HG03060 (cell line): ENCODE results near the gene MEP1A.
"Not testable (repeated sequence)": the region's sequence is repeated elsewhere in the genome, so short reads cannot be mapped to it uniquely, and the experiment has no call there.

Source experiments
- ATAC-seq: cut with Tn5 transposase; IDR thresholded peaks from one replicate; pipeline ENCODE4 v1.9.1; 2021; ENCODE audit warnings: low read depth, moderate number of reproducible peaks; ENCODE audit not compliant: unreplicated experiment

Gene MEP1A

DNA sequence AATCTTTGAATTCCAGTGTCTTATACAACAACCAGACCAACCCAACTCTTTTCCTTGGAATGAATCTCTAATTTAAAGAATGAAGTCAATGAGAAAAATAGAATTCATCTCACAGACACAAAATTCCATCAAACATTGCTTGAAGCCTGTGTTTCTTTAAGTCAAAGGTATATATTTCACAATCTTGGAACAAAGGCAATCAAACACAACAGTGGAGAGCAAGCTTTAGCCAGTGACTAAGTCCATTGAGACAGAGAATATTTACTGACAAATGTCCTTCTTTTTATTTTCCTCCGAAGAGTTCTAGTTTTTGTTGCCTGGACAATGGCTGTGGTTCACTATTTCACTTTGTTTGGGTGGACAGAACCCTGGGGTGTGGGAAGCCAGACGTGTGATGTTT is 35.8 kb downstream of the MEP1A start:
- ATAC-seq: no peak

DNA sequence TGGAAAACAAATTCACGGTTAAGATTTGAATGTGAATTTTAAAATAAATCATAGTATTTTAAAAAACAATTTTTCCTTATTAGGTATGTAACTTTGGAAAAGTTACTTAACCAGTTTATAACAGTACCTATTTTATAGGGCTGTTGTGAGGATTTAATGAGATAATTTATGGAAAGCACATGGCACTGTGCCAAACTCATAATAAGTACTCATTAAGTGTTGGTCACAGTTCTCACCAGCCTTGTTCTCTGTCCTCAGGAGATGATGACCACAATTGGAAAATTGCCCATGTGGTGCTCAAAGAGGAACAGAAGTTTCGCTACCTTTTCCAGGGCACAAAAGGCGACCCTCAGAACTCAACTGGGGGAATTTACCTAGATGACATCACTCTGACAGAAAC is 39.6 kb downstream of the MEP1A start:
- ATAC-seq: no peak

DNA sequence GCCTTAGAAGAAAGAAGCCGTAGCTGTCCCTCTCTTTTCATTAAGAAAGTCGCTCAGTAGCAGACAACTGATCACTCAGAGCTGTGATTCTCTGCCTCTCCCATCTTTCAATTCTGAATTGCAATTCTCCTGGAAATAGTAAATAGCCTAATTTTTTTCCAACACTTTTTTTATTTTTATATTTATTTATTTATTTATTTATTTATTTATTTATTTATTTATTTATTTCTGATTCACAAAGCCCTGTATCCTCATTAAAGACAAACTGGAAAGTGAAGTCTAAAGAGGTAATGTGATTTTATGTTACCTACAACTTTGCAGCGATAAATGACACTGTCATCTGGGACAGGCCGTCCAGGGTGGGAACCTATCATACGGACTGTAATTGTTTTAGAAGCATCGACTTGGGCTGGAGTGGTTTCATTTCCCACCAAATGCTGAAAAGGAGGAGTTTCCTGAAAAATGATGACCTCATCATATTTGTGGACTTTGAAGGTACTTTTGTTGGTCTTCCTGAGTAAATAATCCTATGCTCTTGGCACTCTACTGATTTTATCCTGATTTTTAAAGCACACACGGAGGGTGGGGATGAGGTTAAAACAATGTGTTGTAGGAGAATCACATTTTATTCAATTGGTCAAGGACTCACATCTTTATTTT is 41.2 kb downstream of the MEP1A start:
- not testable (repeated sequence) for ATAC-seq

DNA sequence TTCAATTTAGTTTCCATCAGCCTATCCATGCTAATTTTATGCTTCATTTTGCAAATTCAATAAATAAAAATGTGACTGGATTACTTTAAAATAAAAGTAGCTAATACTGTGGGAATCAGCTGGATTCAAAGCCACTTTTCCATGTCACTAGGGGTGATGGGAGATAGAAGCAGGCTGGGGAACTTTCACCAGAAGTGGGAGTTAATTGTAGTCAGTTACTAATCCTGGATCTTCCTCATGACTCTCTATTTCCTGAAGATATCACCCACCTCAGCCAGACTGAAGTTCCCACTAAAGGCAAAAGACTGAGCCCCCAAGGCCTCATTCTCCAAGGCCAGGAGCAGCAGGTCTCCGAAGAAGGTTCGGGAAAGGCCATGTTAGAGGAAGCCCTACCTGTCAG is 41.8 kb downstream of the MEP1A start:
- ATAC-seq: not testable (repeated sequence)

DNA sequence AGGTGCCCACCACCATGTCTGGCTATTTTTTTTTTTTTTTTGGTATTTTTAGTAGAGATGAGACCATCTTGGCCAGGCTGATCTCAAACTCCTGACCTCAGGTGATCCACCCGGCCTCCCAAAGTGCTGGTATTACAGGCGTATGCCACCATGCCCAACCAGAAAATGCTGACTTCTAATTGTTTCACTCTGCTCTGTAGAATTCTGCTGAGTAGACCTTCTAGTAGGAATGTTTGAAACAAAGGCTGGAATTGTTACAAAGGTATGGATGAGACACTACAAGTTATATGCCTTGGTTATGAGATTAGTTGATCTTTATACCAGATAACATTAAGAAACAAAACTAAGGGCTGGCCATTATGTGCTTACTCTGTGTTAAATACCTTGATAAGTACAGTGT is 44.8 kb downstream of the MEP1A start:
- ATAC-seq: no peak

DNA sequence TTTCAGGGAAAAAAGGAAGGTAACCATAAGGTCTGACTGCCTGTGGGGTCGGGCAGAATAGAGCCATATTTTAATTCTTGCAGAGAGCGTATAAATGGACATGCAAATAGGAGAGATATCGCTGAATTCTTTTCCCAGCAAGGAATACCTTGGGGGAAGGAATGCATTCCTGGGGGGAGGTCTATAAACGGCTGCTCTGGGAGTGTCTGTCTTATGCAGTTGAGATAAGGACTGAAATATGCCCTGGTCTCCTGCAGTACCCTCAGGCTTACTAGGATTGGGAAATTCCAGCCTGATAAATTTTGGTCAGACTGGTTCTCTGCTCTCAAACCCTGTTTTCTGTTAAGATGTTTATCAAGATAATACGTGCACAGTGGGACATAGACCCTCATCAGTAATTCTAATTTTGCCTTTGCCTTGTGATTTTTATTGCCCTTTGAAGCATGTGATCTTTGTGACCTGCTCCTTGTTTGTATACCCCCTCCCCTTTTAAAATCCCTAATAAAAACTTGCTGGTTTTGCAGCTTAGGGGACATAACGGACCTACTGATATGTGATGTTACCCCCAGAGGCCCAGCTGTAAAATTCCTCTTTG is 49.2 kb downstream of the MEP1A start:
- ATAC-seq: not testable (repeated sequence)

DNA sequence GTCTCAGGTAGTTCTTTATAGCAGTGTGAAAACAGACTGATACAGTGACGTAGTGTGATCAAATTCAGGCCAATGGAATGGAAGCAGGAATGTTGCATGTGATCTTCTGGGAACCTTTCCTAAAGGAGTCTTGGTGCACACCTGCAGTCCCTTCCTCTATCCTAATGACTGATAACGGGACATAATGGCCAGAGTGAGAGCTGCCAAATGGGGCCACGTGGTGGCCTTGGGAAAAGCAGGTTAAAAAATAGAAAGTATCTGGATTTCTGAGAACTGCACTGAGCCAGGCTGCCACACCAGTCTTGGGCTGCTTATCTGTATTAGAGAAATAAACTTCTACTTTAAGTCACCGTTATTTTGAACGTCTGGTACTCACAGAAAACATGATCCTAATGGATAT is 51.9 kb downstream of the MEP1A start:
- ATAC-seq: no peak

DNA sequence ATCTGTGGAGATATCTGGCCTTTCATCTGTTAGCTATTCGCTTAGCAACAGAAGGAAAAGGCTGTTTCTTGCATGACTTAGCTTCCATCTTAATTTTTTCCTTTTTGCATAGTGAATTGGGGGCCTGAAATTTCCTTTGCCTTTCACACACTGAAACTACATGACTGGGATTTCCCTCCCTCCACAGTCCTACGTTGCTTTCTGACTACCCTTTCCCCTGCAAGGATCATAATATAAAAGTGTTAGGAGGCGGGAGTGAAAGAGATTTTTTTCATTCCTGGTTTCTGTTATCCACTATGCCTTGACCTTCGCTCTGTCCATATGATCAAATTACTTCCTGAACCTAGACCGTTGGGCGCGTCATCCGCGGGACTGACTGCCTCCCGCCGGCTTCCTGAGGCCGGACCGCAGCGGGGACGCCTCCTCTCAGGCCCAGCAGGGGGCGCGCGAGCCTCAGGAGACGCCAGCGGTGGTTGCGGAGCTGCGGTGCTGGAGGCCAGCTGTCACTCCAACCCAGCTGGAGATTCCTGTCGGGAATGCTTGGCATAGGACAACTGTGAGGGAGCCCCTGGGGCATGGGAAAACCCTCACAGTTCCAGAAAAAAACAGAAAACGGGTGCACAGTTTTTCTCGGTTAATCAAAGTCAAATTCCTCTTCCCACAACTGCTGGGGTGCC is 55.6 kb downstream of the MEP1A start:
- ATAC-seq: no peak

DNA sequence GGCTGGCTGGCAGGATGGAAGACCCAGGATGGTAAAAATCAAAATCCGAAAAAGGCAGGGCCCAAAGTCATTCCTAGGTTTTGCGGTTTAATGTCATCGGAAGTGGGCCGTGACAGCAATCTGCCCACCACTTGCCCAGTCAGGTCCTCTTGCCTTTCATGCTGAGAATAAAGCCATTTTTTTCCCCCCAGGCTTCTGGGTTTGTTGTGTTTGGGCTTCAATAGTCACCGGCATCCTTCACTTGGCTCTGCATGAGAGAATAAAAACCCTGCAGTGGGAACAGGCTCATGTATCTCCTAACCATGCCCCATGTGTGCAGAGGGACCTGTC is 56.1 kb downstream of the MEP1A start:
- ATAC-seq: no peak

DNA sequence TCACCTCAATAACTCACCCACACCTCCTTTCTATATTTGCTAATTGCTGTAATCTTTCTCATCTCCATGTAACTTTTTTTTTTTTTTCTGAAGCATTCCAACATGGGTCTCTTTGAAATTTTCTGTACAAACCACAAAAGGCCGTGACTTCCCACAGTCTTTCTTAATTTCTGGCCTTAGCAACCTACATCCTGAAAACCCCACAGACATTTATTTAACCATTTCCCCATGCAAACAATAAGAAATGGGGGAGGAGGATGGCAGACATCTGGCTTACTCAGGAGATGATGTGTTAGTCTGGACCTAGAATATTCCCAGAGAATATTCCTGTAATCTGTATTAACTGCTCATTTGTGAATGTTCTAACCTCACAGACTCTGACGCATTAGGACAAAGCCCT is 57.6 kb downstream of the MEP1A start:
- ATAC-seq: no peak

DNA sequence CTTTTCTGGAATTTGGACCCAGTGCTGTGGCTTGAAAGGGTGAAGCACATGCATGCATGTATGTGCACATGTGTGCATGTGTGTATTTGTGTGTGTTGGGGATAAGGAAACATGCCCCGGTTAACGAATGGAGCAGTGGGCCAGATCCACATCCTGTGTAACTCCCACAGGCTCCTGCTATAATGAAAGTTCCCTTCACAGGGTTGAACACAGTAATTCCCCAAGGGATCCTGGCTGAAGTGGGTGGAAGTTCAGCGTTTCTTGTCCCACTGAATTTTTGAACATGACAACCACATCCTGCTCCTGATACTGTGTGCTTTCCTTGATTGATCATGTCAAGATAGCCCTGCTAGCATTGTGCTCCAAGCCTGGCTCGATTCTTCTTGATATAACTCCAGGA is 58.4 kb downstream of the MEP1A start:
- ATAC-seq: not testable (repeated sequence)

DNA sequence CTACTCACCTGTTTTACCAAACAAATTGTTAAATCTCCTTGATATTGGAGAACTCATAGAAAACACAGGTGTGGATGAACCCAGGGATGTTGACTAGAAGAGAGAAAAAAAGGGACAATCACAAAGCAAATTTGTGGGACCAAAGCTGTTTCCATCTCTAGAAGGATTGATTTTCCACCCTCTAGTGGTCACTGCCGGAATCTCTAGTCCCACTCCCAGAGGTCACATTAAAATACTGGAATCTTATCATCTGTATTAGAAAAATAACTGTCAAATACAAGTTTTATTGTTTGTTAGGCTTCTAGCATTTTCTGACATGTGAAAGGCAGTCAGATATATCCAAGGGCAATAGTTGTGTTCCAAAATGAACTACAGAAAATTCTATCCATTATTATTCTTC is 62.8 kb downstream of the MEP1A start:
- not testable (repeated sequence) for ATAC-seq

DNA sequence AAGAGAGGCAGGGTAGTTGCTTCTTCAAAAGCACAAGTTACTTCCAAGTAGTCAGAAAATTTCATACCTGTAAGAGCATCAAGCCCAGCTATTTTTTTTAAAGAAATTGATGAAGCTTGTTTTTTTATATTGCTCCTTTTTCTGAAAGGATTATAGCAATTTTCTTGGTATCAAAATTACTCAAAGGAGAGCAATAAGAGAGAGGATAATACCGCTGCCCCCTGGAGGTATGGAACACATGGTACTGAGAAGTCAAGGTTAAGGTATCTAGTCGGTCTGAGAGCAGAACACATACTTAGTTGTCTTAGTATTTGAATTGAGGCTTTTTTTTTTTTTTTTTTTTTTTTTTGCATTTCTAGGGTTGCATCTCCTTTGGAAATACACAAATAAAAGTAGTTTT is 69.2 kb downstream of the MEP1A start:
- no peak for ATAC-seq

DNA sequence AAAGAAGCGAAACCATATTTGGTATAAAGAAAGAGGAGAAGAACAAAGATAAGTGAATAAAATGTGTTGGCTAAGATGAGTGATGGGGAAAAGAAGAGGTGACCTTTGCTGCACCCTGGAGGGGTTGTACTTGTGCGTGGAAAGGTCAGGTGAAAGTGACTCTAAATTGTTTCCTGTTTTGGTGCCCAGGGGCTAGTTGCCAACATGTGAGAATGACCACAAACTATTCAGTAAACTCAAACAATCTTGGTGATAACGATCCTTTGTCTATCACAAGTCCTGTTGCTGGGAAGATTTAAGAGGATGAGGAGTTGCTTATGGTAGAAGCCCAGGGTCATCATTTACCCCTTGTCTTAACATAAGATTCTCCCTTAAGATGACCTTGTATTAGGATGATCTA is 70.6 kb downstream of the MEP1A start:
- no peak for ATAC-seq

DNA sequence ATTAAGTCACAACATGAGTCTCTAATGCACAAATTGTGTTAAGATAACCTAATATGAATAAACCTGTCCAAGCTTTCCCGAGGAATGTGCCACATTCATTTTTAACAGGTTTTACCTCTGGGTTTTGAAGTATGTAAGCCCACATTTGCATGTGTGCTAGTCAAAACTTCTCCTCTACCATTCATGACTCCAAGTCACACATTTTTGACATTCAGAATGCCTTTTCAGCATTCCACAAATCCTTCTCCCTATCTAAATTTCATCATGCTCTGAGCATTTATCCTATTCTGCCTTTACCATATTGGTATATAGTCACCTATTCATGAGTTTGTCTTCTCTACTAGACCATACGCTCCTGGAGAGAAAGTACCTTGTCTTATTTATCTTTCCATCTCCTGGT is 72.0 kb downstream of the MEP1A start:
- ATAC-seq: no peak

DNA sequence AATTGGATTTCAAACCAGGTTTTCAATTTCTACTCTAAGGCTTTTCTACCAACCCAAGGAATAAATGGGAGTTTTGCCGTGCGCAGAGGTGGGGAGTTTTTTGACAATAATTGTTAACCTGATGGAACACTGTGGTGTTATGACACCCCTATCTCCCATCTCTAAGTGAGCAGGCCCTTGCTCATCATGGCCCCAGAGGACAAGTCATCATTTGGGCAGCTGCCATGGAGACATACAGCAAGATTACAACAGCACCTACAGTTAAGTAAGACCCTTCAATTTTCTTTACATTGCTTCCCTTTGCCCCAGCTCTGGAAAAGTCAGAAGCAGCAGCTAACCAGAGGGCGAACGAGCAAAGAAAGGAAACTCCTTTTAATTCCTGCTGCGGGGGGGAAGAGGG is 74.2 kb downstream of the MEP1A start:
- ATAC-seq: no peak

DNA sequence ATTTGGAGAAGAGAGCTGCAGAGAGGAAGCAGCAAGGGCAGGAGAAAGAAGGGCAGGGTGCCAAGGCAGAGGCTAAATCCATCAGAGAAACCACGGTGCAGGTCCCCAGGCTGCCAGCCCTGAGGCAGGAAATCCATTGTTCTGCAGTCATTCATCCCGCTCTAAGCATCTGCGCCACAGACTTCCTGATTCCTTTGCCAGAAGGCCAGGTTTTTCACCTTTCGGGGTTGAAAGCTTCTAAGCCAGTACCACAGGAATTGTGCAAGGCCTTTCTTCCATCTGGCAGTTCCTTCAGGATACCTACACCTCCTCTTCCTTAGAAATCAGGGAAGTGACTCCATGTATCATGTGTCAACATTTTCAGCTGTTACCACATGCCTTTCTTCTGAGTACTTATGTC is 82.9 kb downstream of the MEP1A start:
- no peak for ATAC-seq

DNA sequence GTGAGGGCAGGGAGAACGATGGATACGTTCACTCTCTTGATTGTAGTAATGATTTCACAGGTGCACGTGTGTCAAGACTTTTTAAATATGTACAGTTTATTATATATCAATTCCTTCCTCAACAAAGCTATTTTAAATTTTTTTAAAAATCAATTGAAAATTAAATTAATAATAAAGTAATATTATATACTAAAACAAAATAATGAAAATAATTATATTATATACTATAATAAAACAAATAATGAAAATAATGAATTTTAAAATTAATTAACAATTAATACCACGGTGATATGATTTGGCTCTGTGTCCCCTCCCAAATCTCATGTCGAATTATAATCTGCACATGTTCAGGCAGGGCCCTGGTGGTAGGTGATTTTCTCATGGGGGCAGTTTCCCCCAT is 85.8 kb downstream of the MEP1A start:
- ATAC-seq: no peak

DNA sequence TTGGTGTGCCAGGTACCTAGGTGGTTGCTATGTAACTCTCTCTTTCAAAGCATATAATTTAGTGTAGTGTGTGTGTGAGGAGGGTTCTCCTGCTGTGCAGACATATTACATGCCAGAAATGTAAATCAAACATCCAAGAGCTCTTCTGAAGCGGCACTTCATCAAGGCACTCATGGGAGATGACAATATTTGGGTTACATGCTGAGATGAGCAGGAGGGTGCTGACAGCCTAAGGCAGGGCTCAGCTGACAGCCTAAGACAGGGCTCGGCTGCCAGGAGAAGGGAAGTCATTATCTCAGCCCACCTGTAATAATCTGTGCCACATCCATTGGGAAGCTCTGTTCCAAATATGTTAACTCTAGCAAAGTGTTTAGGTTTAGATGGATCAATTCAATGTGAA is 89.5 kb downstream of the MEP1A start:
- no peak for ATAC-seq

DNA sequence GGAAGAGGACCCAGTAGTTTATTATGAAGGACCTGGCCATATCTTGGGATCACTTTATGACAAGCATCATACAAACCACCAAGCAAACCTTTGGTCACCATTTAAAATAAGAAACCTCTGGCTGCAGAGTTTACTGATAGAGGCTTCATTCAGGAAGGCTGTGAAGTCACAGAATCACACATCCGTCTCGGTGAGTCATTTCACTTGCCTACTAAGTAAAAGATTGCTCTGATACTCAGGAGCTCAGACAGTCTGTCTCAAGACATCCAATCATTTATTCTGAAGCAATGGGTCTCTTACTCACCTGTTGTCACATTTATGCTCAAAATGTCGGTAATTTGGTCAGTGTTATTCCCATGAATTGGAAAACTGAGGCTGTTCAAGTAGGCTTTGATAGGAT is 94.8 kb downstream of the MEP1A start:
- no peak for ATAC-seq

DNA sequence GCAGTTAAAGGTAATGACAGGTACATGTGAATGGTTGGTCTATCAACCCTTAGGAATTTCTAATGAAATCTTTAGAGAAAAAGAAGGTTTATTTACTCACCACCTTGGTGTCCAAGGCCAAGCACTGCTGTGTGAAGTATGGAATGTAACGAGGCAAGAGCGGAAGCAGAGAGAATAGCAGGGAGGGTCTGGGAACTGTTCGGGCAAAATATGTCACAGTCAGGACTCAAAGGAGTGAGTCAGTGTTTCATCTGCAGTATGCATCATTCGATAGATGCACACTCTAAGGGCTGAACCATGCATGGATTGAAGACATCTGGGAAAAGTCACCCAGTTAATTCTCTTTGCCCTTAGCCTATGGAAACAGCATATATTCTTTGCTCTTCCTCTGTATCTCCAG is 95.4 kb downstream of the MEP1A start:
- ATAC-seq: no peak
